HG03139 (cell line): ENCODE data around the gene MMP24OS.
A peak's percentile ranks its signal among the peaks of the same experiment; 100 is the strongest.

ENCODE experiments used
- ATAC-seq: cut with Tn5 transposase; IDR thresholded peaks from one replicate; pipeline ENCODE4 v1.9.1; 2021; ENCODE audit not compliant: unreplicated experiment

MMP24OS gene

DNA sequence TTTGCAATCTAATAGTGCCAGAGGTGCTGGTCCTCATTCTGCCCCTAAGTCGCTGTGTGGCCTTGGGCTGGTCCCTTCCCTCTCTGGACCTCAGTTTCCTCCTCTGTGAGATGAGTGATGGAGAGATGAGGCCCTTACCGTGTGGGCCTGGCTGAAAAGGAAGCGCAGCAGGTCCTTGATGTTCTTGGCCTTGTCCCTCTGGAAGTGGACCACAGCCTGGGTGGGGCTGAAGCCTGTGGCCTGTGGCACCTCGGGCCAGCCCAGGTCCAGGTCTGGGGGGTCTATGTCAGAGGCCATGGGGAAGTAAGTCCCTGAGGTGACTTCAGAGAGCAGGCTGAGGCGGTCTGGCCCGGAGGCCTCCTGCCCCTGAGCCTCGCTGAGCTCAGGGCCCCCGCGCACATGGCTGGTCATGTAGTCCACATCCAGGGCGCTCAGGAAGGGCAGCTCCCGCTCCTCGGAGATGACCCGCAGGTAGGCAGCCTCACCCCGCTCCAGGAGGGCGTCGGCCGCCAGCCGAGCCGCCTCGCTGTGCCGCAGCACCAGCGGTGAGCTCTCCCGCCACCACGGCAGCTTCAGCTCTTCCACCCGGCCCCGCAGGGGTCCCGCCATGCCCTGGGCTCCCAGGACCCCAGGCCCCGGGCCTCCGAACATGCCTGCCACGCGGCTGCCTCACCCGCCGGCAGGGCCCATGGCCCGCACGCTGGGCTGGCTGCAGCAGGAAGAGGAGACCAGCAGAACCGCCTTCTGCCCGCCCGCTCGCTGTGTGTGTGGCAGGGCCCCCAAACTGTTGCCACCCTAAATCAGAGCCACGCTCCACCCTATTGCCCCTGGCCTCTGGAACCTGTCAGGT, 14.0 kb upstream of the MMP24OS start, which contains the start of gene FAM83C:
FAM83C (minus strand) TSS at position 772 of the 850 bp plus-strand sequence; CDS start at position 651, 121 bp downstream.
- ATAC-seq, result no peak

DNA sequence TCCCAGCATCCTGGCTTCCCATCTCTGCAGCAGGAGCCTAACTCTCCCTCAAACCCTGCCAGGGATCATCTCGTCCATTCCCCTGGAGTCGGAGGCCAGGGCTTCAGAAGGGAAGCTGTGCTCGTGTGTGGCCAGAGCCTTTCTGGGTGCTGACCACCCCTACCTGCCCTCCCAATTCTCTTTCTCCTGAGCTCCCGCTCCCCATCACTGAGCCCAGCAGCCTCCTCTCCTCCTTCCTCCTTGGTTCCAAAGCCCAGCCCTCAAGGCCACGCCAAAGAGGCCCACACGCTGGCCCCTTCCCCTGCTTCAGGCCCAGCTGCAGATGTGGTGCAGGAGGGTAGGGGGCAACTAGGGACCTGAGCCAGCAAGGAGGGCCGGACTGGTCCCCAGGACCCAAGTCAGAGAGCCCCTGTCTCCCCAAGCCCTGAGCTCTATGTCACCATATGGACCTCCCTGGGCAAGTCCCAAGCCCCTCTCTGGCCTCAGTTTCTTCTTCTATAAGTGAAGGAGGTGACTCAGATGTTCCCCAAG, 13.0 kb upstream of the MMP24OS start:
- no peak for ATAC-seq

DNA sequence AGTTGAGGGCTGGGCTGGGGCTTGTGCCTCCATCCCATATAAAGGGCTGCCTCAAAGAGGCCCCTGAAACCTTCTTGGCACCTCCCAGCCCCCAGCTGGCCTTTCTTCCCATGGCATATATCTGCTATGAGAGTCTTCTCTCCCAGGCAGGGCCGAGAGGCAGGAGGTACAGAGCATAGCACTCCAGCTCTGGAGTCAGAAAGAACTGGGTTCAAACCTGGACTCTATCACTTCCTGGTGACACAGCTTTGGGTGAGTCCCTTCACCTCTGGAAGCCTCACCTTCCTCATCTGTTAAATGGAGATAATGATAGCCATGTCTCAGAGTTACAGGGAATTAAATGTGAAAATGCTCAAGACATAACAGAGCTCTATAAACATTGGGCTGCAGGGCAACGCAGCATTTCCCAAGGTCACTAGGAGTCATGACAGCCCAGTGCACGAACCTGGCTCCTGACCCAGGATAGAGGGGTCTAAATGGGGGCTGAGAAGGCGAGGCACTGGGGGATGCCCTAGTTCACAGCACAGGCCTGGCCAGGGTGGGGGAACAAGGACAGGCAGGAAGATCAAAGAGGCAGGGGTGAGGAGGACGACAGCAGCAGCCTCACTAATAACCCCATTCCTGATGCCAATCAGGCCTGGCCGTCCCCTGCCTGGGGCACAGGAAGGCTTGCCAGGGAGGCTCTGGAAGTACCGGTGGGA, 12.4 kb upstream of the MMP24OS start:
- ATAC-seq, result no peak

DNA sequence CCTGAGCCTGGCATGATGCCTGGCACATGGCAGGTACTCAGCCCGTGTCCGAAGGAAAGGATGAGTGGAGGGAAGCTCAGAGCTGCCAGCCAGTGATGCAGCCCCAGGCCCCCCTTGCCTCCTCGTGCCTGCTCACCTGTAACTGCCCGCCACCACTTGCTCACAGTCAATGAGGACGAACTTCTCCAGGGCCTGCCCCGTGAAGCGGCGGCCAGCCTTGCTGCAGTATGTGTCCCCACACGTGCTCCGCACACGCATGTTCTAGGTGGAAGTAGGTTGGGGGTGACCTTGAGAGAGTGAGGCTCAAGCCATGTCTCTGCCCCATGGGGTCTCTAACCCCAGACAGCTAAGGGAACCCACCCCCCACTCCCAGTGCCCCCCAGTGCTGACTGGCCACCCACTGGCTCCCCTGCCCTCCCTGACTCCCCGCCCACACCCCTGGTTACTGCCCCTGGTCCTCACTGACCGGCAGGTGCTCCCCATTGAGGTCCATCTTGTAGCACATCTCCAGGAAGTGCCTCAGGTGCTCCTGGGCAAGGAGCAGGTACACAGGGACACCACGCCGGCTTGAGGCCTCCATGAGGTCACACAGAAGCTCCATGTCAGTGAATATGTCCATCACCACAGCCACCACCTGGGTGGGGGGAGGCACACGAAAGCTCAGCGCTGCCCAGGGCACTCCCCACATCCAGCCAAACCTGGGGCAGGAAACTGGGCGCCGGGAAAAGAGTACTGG, 10.6 kb upstream of the MMP24OS start:
- no peak for ATAC-seq

DNA sequence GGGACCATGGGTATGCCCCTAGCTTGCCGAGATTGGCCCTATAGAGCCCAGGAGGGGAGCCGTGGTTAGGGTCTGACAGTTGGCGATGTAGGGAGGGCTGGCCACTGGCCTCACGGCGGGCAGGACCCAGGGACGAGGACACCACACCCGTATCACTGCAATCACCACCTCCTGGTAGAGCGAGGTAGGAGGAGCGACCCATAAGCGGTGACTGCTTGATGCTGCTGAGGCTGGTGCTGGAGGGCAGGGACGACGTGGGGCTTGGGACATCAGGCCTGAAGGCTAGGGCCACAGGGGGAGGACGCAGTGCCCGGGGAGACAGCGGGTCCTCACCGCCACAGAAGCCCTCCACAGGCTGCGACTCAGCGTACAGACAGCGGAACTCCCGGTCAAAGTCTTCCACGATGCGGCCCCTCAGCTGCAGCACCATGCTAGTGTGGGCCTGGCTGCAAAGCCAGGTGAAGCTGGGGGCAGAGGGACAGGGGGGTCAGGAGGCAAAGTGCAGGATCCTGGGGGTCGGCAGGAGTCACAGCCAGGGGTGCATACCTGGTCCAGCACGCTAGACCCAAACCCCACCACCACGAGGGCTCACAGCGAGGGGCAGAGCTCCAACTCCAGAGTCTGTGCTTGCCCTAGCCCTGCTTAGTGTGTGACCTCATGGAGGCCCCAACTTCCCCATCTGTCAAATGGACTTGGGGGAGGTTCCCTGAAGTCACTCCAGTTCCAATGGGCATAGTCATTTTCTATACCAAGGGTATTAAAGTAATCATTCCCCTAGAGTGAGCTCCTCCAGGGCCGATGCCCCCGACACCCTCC, 9.8 kb upstream of the MMP24OS start:
- ATAC-seq, result no peak

DNA sequence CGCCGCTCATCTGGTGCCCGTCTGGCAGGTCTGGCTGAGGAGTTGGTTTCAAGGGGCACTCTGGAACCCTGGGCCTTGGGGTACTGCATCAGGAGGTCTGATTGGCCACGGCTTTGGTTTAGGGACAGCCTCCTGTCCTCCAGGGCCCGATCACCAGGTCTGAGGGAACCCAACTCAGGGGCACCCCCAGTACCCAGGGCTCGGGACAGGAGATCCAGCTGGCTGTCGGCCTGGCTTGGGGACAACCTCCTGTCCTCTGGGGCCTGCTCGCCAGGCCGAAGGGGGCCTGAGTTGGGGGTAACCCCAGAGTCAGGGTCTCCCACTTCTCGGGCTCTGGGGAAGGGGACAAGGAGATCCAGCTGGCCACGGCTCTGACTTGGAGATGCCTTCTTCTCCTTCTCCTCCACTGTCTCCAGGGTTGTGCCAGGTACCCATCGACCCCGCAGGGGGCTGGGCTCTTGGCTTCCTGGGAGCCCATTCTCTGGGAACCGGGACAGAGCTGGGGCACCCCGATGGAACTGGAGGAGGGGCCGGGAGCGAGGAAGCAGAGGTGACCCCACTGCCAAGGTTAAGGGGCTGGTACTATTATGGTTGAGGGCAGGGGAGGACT, 9.1 kb upstream of the MMP24OS start:
- ATAC-seq, result no peak

DNA sequence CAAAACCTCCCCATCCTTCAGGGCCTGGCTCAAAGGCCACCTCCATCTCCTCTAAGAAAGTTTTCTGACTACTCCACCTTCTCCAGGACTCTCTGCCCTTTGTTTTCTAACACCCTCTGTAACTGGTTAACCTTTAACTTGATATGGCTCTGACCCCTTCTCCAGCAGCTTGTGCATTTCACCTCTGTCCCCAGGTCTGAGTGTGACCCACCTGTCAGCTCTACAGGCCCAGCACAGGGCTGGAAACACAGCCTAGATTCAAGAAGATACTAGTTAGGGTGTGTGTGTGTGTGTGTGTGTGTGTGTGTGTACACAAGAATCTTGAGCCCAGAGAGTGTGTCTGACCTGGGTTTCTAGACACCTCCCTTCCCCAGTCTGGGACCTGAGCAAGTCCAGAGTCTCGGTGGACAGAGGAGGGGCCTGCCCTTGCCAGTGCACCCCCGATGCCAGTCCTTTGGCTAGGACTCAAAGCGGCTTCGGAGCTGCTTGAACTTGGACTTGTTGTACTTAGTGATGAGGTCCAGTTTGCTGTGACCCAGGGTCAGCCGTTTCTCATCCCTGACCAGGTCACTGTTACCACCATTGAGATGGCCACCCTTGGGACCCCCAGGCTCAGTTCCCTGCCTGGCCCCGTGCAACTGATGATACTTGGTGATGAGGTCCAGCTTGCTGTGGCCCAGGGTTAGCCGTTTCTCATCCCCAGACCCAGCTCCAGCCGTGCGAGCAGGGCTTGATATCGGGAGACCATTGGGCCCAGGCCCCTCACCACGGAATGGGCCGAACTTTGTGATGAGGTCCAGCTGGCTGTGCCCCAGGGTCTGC, 8.4 kb upstream of the MMP24OS start:
- ATAC-seq, result no peak

DNA sequence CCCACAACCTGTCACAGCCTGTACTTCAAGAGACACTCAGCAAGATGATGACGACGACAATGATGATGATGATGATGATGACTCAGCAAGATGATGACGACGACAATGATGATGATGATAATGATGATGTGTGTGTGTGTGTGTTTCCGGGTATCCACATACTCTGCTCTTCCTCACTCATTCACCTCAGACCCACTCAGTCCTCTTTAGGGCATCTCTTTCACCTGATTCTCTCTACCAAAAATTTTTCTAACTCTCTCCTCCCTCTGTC, 7.8 kb upstream of the MMP24OS start:
- ATAC-seq, result no peak

DNA sequence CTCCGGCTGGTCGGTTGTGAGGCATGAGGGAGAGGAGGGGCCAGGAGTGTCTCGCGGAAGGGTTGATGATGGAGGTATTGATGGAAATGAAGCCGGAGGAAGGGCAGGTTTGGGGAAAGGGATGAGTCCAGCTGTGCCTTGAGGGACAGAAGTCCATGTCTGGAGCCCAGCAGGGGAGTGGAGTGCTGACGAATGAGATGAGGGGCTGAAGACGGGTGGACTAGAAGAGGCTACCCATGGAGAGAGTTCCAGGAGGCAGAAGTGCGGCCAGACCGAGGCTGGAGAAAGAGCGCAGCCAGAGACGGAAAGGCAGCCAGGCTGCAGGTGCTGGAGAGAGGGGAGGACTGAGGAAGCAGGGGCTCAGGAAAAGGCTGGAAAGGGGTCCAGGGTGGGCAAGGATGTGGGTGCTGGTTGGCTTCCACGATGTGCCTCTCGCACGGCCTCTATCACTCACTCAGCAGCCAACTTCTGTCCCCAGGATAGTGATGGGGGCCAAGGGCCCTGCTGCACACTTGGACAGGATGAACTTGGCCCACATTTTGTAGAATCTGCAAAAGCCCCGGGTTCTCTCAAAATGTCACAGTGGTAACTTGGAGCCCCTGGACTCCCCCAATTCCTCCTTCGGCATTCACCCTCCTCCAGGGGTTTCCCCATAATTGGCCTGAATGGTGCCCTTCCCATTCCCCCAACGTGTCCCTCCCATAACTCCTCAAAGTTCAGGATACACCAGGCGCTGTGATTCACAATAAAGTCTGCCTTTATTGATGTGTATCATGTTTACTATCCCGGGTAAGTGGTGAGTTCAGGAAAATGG, 7.3 kb upstream of the MMP24OS start:
- peak; percentile 11 for ATAC-seq

DNA sequence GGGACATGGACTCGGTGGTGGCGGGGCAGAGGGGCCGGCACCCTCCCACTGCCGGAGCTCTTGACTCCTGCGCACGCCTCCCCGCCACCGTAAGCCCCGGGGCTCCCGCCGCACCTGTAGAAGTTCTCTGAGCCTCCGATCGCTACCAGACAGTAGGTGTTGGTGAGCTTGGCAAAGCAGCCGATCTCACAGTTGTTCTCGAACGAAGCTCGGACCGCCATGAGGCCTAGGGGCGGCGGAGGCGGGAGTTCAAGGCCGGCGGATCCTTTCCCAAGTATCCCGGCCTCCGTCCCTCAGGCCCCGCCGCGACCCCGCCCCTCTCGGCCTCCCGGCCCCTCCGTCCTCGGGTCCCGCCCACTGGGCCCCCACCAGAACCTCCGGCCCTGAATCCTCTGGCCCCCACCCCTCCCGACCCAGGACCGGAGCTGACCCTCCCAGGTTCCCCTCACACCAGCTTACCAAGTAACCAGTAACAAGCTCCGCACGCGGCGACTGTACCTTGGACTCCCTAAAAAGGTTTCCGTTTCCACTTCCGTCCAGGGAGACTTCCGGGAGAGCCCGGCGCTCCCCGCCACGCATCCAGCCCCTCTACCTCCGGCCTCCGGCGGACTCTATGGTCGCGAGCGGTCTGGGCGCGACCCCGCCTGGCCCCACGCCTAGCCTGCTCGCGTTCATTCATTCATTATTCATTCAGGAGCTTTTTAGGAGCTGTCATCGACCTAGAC, 6.5 kb upstream of the MMP24OS start, which contains the start of gene EIF6:
EIF6 (minus strand) TSS at position 506 of the 725 bp plus-strand sequence; CDS start at position 221, 285 bp downstream.
- ATAC-seq, result peak; percentile 66

DNA sequence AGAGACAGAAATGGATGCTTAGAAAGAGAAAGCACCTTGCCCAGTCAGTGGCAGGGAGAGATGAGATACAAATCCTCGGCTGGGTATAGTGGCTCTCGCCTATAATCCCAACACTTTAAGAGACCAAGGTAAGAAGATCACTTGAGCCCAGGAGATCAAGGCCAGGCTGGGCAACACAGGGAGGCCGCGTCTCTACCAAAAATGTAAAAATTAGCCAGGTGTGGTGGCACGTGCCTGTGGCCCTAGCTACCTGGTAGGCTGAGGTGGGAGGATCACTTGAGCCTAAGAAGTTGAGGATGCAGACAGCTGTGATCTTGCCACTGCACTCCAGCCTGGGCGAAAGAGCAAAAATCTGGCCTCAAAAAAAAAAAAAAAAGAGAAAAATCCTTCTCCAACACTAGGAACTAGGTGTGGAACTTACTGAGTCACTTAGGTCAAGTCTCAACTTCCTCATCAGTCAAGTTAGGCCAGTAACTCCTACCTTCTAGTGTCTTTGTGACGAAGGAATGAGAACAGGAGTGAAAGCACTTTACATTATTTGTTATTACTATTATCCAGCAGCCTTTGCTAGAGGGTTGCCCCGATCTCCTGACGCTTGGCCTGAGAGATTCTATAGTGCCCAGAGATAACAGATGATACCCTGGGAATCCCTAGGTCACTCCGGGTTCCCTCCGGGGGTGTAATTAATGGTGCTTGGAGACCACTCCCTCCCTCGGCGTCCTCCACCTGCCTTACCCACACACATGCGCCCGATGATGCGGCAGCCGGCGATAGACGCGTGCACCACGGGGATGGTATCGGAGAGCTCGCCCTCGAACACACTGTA, 5.7 kb upstream of the MMP24OS start:
- ATAC-seq, result no peak

DNA sequence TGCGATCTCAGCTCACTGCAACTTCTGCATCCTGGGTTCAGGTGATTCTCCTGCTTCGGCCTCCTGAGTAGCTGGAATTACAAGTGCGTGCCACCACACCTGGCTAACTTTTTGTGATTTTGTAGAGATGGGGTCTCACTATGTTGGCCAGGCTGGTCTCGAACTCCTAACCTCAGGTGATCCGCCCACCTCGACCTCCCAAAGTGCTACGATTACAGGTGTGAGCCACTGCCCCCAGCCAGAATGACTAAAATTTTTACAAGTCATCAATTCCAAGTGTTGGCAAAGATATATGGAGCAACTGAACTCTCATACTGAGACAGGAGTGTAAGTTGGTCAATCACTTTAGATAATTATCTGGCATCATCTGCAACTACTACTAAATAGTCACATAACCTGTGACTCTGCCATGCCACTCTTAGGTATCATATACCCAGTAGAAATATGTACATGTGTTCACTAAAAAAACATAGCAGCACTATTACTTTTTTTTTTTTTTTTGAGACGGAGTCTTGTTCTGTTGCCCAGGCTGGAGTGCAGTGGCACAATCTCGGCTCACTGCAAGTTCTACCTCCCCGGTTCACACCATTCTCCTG, 3.7 kb upstream of the MMP24OS start:
- no peak for ATAC-seq

DNA sequence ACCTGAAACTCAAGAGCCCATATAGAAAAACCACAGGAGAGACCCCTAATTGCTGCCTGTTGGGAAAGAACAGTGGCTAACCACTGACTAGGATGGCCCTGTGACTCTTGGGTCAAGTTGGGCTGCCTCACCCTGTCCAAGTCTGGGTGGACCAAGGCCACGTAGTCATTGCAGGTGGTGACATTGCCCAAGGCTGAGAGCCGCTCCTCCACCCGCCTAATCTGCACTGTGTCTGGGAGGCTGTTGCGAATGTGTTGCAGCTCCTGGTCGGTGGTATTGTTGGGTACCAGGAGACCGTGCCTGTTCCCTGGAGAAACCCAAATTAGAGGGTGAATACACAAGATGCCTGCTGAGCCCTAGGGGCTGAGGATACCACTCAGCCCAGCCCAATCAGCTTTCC, 2.6 kb upstream of the MMP24OS start:
- no peak for ATAC-seq

DNA sequence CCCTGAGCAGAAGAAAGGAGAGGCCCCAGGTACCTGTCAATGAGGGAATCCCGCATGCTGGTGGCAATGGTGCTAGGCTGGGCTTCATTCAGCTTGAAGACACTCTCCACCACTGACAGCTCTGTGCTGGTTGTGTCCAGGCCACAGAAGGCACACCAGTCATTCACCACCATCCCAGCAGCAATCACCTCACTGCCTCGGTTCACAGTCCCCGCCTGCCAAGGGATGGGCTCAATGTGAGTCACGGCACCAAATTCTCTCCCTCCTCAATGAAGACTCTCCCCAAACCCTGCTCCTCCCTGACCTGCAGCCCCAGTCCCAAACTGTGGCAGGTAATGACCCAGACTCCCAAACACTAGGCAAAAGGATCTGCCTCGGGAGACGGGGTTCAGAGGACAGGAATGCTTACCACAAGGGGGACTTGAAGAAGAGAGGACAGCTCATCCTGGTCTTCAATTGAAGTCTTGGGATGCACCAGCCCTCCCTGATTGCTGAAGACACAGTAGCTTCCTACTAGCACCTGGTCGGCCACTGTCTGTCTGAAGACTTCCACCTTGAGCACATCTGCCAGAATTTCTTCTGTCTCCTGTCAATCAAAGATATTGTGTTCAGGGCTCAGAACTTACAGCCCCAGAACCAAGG, 1.7 kb upstream of the MMP24OS start:
- no peak for ATAC-seq

DNA sequence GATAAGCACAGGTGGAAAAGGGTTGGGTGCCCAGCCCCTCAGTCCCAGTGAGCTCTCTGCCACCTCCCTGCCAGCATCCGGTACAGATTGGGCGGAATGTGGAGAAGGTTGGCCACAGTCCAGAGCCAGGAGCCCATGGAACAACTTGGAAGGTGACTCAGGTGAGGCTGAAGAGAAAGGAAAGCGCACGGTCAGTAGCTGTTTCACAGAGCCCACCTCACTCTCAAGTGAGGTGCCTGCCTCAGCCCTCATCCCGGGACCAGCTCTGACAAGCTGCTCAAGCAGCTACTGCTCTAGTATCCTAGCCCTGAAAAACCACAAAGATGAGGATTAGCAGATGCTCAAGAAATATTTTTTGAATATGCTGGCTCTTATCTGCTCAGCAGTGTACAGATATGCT, 1.1 kb upstream of the MMP24OS start:
- no peak for ATAC-seq

DNA sequence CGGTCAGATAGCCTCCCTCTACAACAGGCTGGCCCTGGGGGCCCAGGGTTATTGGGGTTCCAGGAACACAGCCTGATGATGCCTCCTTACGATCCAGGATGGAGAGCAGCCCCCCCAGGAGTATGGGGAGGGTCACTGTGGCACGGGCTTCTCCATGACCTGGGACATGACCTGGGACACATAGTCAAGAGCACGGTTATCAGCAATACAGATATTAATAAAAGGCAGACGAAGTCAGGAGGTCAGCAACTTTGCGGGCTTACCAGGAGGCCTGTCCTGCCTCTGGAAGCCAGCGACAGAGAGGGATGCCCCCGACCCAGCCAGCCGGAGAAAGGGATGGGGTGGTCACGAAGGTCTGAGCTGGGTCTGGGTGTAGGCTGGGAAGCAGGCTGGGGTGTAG, 795 bp downstream of the MMP24OS start:
- no peak for ATAC-seq
